Vagina (tissue), 2 donors: ENCODE measurements around the gene MAP3K20. TPM values are rescaled to one million over a fixed set of nuclear protein-coding genes. Genes with fewer than 3 reads are reported as not detected.
A peak's percentile ranks its signal among the peaks of the same experiment; 100 is the strongest.

Source experiments
- DNase-seq, 2 donors: peaks; one replicate each; pipeline ENCODE4 v3.0.0-alpha.2; 2017; ENCODE audit errors: extremely low spot score in 2 of 2
- H3K27ac ChIP-seq: fragments of 200-600 bp; sonication (generic); one replicate; pipeline ENCODE4 v1.5.1; 2019
- H3K27me3 ChIP-seq: fragments of 200-600 bp; sonication (generic); one replicate; pipeline ENCODE4 v1.5.1; 2019
- H3K36me3 ChIP-seq, 2 donors: fragments of 200-600 bp; sonication (generic); one replicate each; pipeline ENCODE4 v1.5.1; 2017 to 2019
- H3K4me1 ChIP-seq: fragments of 200-600 bp; sonication (generic); one replicate; pipeline ENCODE4 v1.5.1; 2019
- H3K4me3 ChIP-seq, 2 donors: fragments of 200-600 bp; sonication (generic); 1 replicate in 1 of 2; 2 replicates in 1 of 2; pipeline ENCODE4 v1.5.1; 2016 to 2019
- H3K9me3 ChIP-seq: fragments of 200-600 bp; sonication (generic); one replicate; pipeline ENCODE4 v1.5.1; 2019
- POLR2A ChIP-seq, 2 donors: fragments of 450-650 bp; IDR thresholded peaks; one replicate each; pipeline ENCODE4 v1.6.1; 2017; ENCODE audit warnings: antibody characterized with exemption in 2 of 2, mild to moderate bottlenecking in 2 of 2, moderate library complexity in 2 of 2
- POLR2AphosphoS5 ChIP-seq, 2 donors: sonication (generic); formaldehyde crosslinking; IDR thresholded peaks; one replicate each; pipeline ENCODE4 v1.9.0; 2017; ENCODE audit warnings: antibody characterized with exemption in 2 of 2, mild to moderate bottlenecking in 2 of 2, low read depth in 1 of 2; ENCODE audit not compliant: insufficient read depth in 1 of 2
- intact Hi-C: fragments of 100-400 bp; cut with DNase I; formaldehyde crosslinking; loops from one replicate; pipeline ENCODE4 v1.15.1; 2023
- total RNA-seq: library from RNA; depleted of rRNA; stranded (reverse); fragments of >200 nt; gene quantifications from one replicate; pipeline ENCODE4 v1.2.3, GENCODE V29; 2016
- TF ChIP-seq, protein P1 (sequence below), 3 experiments: fragments of 450-650 bp in 2 of 3; fragments of 200-600 bp in 1 of 3; sonication (generic) in 1 of 3; IDR thresholded peaks; one replicate each; pipeline ENCODE4 v1.5.1; 2017 to 2019; ENCODE audit warnings: antibody characterized with exemption in 3 of 3, mild to moderate bottlenecking in 2 of 3, moderate library complexity in 2 of 3

The MAP3K20 gene
- total RNA-seq, 1 donor from 2014 or later: 59.4 TPM

- H3K4me1 ChIP-seq: peaks cover 67% of the 10 kb centered on the region
- H3K36me3 ChIP-seq: no peaks in the 10 kb centered on the region
- intact Hi-C loops: no loop called here
These were observed 11.0 kb downstream of the MAP3K20 start for GRCh38 chr2:173086518-173087213.

DNA sequence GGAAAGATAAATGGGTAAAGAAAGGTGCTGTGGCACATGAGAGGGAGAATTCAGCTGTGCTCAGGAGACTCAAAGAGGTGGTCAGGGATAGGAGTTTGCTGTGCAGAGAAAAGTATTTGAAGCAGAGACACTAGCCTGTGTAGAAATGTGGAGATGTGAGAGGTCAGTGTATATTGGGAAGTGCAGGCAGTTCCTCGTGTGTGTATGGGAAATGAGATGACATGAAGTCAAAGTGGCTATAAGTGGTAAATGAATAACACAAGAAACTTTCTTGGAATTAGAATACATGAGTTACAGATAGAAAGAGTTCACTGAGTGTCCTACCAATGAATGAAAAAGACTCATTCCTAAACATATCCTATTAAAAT lies 11.6 kb downstream of the MAP3K20 start:
- H3K4me1 ChIP-seq: peaks cover 71% of the 10 kb centered on the region
- H3K9me3 ChIP-seq: no peaks in the 10 kb centered on the region
- DNase-seq: no peak
- no peaks in the 10 kb centered on the region for H3K36me3 ChIP-seq
- TF ChIP-seq POLR2A (IDR thresholded peaks at IDR 0.05) (no peak), POLR2AphosphoS5 (IDR thresholded peaks at IDR 0.05; ENCODE audit: insufficient read depth in 1 of 2, low read depth in 1 of 2) (no peak)
- TF ChIP-seq, protein P1, sequence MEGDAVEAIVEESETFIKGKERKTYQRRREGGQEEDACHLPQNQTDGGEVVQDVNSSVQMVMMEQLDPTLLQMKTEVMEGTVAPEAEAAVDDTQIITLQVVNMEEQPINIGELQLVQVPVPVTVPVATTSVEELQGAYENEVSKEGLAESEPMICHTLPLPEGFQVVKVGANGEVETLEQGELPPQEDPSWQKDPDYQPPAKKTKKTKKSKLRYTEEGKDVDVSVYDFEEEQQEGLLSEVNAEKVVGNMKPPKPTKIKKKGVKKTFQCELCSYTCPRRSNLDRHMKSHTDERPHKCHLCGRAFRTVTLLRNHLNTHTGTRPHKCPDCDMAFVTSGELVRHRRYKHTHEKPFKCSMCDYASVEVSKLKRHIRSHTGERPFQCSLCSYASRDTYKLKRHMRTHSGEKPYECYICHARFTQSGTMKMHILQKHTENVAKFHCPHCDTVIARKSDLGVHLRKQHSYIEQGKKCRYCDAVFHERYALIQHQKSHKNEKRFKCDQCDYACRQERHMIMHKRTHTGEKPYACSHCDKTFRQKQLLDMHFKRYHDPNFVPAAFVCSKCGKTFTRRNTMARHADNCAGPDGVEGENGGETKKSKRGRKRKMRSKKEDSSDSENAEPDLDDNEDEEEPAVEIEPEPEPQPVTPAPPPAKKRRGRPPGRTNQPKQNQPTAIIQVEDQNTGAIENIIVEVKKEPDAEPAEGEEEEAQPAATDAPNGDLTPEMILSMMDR (IDR thresholded peaks at IDR 0.05): no peak
- H3K27me3 ChIP-seq: no peaks in the 10 kb centered on the region
- H3K4me3 ChIP-seq: no peak overlapping the region
- intact Hi-C loops: no loop called here
- peak overlapping the region; percentile 65 for H3K27ac ChIP-seq

More at GRCh38 chr2:173086518-173087213, 11.0 kb downstream of the MAP3K20 start:
- H3K9me3 ChIP-seq: no peaks in the 10 kb centered on the region
- H3K4me3 ChIP-seq: no peak overlapping the region
- TF ChIP-seq POLR2AphosphoS5 (IDR thresholded peaks at IDR 0.05; ENCODE audit: insufficient read depth in 1 of 2, low read depth in 1 of 2): peak in 1 of 2 donors; percentile 38
- no peak for TF ChIP-seq POLR2A (IDR thresholded peaks at IDR 0.05)
- DNase-seq: no peak
- H3K27me3 ChIP-seq: no peaks in the 10 kb centered on the region
- H3K27ac ChIP-seq: peak overlapping the region; percentile 65

DNA sequence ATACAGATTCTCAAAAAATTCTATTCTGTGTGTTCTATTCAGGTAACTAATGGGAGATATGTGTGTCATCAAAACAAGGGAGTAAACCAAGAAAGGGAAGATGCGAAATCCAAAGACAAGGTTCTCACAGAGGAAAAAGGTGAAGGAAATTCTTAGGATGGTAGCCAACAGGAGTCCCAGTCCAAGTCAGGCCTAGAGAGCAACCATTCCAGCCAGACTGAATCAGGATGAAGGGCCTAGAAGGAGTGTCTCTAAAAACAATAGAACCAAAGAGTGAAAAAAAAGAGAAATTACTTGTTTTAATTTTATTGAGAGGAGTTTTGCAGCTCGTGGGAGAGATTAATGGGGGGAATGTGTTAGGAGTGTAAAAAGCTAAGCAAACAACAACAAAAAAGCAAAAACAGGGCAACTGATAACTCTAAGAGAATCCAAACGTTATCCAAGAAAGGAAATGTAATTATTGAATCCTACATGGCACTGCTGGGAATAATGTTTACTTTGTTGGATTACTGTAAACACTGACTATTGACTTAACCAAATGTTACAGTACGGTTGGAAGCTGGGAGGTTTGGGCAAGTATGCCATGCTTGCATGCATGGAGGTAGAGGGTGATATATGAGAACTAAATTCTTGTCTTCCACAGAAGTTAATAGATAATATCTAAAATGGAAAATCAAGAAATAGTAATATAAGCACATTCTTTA lies 12.3 kb downstream of the MAP3K20 start:
- no peaks in the 10 kb centered on the region for H3K9me3 ChIP-seq
- no peak overlapping the region for H3K4me3 ChIP-seq
- peaks cover 71% of the 10 kb centered on the region for H3K4me1 ChIP-seq
- intact Hi-C loops: no loop called here
- H3K36me3 ChIP-seq: no peaks in the 10 kb centered on the region
- peak overlapping the region; percentile 65 for H3K27ac ChIP-seq
- DNase-seq: no peak
- TF ChIP-seq, protein P1 (IDR thresholded peaks at IDR 0.05): no peak
- no peak for TF ChIP-seq POLR2A (IDR thresholded peaks at IDR 0.05)
- H3K27me3 ChIP-seq: no peaks in the 10 kb centered on the region

DNA sequence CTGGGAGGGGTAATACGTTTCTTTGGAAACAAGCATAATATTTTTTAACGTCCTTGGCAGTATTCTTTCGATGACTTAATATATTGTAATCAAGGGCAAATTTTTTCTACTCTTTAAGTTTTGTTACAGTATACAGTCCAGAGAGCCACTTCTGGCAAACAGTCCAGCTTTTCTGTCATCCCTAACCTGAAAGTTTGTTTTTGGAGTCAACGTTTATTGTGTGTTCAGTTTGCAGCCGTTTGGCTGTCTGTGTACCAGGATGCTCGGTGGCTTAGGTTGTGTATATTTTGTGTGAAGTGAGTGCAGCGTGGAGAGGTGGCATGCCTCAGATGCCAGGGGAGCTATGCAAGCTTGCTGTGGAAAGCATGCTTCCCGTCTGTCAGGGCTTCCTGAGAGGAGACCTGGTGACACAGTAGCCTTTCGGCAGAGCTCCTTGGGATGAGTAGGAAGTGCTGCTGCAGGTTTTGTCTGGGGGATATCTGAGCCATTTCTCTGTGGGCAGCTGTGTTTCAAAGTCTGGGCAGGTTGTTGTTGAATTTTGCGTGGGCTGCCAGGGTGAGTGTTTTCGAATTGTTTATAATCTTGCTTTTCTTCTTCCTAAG lies 14.7 kb downstream of the MAP3K20 start:
- TF ChIP-seq POLR2A (IDR thresholded peaks at IDR 0.05) (no peak), POLR2AphosphoS5 (IDR thresholded peaks at IDR 0.05; ENCODE audit: insufficient read depth in 1 of 2, low read depth in 1 of 2) (no peak)
- TF ChIP-seq, protein P1 (IDR thresholded peaks at IDR 0.05): no peak
- Histone ChIP-seq H3K36me3 (no peaks in the 10 kb centered on the region), H3K27me3 (no peaks in the 10 kb centered on the region), H3K27ac (peak overlapping the region; percentile 74), H3K9me3 (no peaks in the 10 kb centered on the region), H3K4me3 (no peak overlapping the region), H3K4me1 (peaks cover 54% of the 10 kb centered on the region)
- DNase-seq: no peak
- intact Hi-C loops: no loop called here

DNA sequence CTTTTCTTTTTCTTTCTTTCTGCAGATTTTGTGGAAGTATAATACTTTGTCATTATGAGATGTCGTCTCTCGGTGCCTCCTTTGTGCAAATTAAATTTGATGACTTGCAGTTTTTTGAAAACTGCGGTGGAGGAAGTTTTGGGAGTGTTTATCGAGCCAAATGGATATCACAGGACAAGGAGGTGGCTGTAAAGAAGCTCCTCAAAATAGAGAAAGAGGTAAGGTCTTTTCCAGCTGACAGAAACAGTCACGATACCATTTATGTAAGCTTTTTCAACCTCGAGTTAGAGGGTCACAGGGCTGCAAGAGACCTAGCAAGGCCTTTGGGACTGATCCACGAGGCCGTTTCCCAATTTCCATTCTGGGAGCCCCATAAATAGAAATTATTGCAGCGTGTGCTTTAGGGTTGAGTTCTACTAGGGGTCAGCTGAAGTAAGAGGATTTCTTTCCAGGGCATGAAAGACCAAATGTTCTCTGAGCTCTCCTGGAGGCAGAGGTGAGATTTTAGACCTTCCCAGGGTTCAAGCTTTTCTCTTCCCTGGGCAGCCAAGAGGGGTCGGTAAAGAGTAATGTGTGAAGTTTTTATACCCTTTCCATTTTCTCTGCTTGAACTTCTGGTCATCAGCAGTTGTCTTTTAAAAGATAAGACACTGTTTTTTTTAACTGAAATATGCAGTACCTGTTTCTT lies 15.5 kb downstream of the MAP3K20 start:
- no peak for DNase-seq
- TF ChIP-seq POLR2AphosphoS5 (IDR thresholded peaks at IDR 0.05; ENCODE audit: insufficient read depth in 1 of 2, low read depth in 1 of 2): peak in 1 of 2 donors; percentile 83
- TF ChIP-seq, protein P1 (IDR thresholded peaks at IDR 0.05): no peak
- Histone ChIP-seq H3K27me3 (no peaks in the 10 kb centered on the region), H3K9me3 (no peaks in the 10 kb centered on the region), H3K4me3 (no peak overlapping the region), H3K4me1 (peaks cover 51% of the 10 kb centered on the region), H3K27ac (peak overlapping the region; percentile 74), H3K36me3 (no peaks in the 10 kb centered on the region)
- intact Hi-C loops: no loop called here
